ENCODE data around the gene KLHL12. TPM values are rescaled to one million over a fixed set of nuclear protein-coding genes. Genes with fewer than 3 reads are reported as not detected.

Gene KLHL12
- total RNA-seq, 2 donors from 2014 or later: 12.6 to 18.5 TPM

GRCh38 chr1:202901555-202901954 is 25.5 kb downstream of the KLHL12 start:
- Histone ChIP-seq H3K36me3 (peaks cover 15% of the 10 kb centered on the region), H3K9me3 (no peaks in the 10 kb centered on the region), H3K4me3 (no peak overlapping the region), H3K27me3 (replicated peaks; ENCODE audit: insufficient read depth) (no peaks in the 10 kb centered on the region), H3K27ac (no peak overlapping the region), H3K4me1 (ENCODE audit: control insufficient read depth in 1 of 2, low read depth in 2 of 2) (no peaks in the 10 kb centered on the region)
- no peak for TF ChIP-seq CTCF (IDR thresholded peaks at IDR 0.05)
- DNase-seq (ENCODE audit: low spot score) (no peak), ATAC-seq (ENCODE audit: insufficient number of reproducible peaks, low FRiP score, low read depth) (no peak)

GRCh38 chr1:202892501-202892900 is 34.5 kb downstream of the KLHL12 start:
- H3K4me1 ChIP-seq (ENCODE audit: control insufficient read depth in 1 of 2, low read depth in 2 of 2): peaks cover 5 to 12% of the 10 kb centered on the region in 2 donors

GRCh38 chr1:202890392-202890791 is 36.6 kb downstream of the KLHL12 start:
- ATAC-seq (ENCODE audit: insufficient number of reproducible peaks, low FRiP score, low read depth): no peak
- H3K9me3 ChIP-seq: no peaks in the 10 kb centered on the region
- no peak overlapping the region for H3K27ac ChIP-seq
- H3K27me3 ChIP-seq (replicated peaks; ENCODE audit: insufficient read depth): no peaks in the 10 kb centered on the region
- no peak for TF ChIP-seq CTCF (IDR thresholded peaks at IDR 0.05)
- DNase-seq (ENCODE audit: low spot score): no peak
- peaks cover 20% of the 10 kb centered on the region for H3K36me3 ChIP-seq
- peaks cover 6 to 13% of the 10 kb centered on the region in 2 donors for H3K4me1 ChIP-seq (ENCODE audit: control insufficient read depth in 1 of 2, low read depth in 2 of 2)
- H3K4me3 ChIP-seq: no peak overlapping the region

More at GRCh38 chr1:202892501-202892900, 34.5 kb downstream of the KLHL12 start:
- ATAC-seq (ENCODE audit: insufficient number of reproducible peaks, low FRiP score, low read depth) (no peak), DNase-seq (ENCODE audit: low spot score) (no peak)
- H3K27me3 ChIP-seq (replicated peaks; ENCODE audit: insufficient read depth): no peaks in the 10 kb centered on the region
- H3K9me3 ChIP-seq: no peaks in the 10 kb centered on the region
- peaks cover 32% of the 10 kb centered on the region for H3K36me3 ChIP-seq
- no peak overlapping the region for H3K27ac ChIP-seq
- TF ChIP-seq CTCF (IDR thresholded peaks at IDR 0.05): no peak
- no peak overlapping the region for H3K4me3 ChIP-seq

- H3K9me3 ChIP-seq: no peaks in the 10 kb centered on the region
- no peaks in the 10 kb centered on the region for H3K27me3 ChIP-seq (replicated peaks; ENCODE audit: insufficient read depth)
- H3K4me3 ChIP-seq: peak within 1 kb of the TSS; percentile 88
- no peak for TF ChIP-seq CTCF (IDR thresholded peaks at IDR 0.05)
- peak within 1 kb of the TSS; percentile 74 to 82 for H3K27ac ChIP-seq
- peak; percentile 85 for DNase-seq (ENCODE audit: low spot score)
- H3K36me3 ChIP-seq: peaks cover 15% of the 10 kb centered on the region
- peak; percentile 80 for ATAC-seq (ENCODE audit: insufficient number of reproducible peaks, low FRiP score, low read depth)
- peaks cover 6 to 13% of the 10 kb centered on the region in 2 donors for H3K4me1 ChIP-seq (ENCODE audit: control insufficient read depth in 1 of 2, low read depth in 2 of 2)
Measured at GRCh38 chr1:202888531-202889360, 38.3 kb downstream of the KLHL12 start, which contains the start of gene RABIF. Gene RABIF, minus strand, starts transcription at chr1:202889149. Its CDS starts 51 bp downstream, at chr1:202889098.

GRCh38 chr1:202888221-202888530 is 38.9 kb downstream of the KLHL12 start:
- H3K27me3 ChIP-seq (replicated peaks; ENCODE audit: insufficient read depth): no peaks in the 10 kb centered on the region

More at GRCh38 chr1:202888221-202888530, 38.9 kb downstream of the KLHL12 start:
- H3K27ac ChIP-seq: peak overlapping the region; percentile 74 to 82
- peak; percentile 1 for ATAC-seq (ENCODE audit: insufficient number of reproducible peaks, low FRiP score, low read depth)
- no peak for DNase-seq (ENCODE audit: low spot score)
- no peaks in the 10 kb centered on the region for H3K9me3 ChIP-seq
- no peak for TF ChIP-seq CTCF (IDR thresholded peaks at IDR 0.05)
- H3K4me3 ChIP-seq: peak overlapping the region; percentile 88
- H3K36me3 ChIP-seq: peaks cover 11% of the 10 kb centered on the region
- peaks cover 6 to 13% of the 10 kb centered on the region in 2 donors for H3K4me1 ChIP-seq (ENCODE audit: control insufficient read depth in 1 of 2, low read depth in 2 of 2)
